GM13977 (cell line): ENCODE measurements around the gene ANKRD55.
"Not testable (repeated sequence)": the region's sequence is repeated elsewhere in the genome, so short reads cannot be mapped to it uniquely, and the experiment has no call there.

Source experiments
- DNase-seq: peaks from one replicate; pipeline ENCODE4 v3.0.0; 2012; ENCODE audit warnings: low spot score
- in situ Hi-C: fragments of 300-500 bp; cut with MboI; formaldehyde crosslinking; loops from one replicate; pipeline ENCODE4 v1.12.0; 2022; ENCODE audit warnings: low sequenced_read_pairs, low pct_unique_long_range_greater_than_20kb, mixed read lengths, inconsistent platforms; ENCODE audit not compliant: unreplicated experiment
- TF ChIP-seq, protein P1 (sequence below): IDR thresholded peaks from 2 replicates; pipeline ENCODE4 v1.5.1; 2012; ENCODE audit warnings: mild to moderate bottlenecking, control low read depth; ENCODE audit not compliant: insufficient read depth; ENCODE audit errors: extremely low read depth, missing control alignments

ANKRD55 gene

DNA sequence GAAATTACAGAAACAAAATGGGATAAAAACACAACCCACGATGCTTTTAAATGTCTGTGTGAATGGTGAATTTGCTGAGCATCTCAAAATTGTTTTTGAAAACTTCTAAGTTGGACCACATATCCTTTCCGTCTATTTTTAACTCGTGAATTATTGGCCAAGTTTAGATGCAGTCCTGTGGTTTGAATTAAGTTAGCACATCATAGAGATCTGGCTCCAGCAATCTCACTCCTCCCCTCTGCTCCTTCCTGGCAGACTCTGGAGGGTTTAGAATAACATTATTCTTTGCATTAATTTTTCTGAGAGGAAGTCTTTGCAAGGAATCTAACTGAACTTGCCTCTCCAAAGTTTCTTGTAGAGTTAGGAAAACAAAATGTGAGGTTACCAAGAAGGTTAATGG is 14.5 kb upstream of the ANKRD55 start:
- in situ Hi-C loops, result no loop called here
- TF ChIP-seq, protein P1, sequence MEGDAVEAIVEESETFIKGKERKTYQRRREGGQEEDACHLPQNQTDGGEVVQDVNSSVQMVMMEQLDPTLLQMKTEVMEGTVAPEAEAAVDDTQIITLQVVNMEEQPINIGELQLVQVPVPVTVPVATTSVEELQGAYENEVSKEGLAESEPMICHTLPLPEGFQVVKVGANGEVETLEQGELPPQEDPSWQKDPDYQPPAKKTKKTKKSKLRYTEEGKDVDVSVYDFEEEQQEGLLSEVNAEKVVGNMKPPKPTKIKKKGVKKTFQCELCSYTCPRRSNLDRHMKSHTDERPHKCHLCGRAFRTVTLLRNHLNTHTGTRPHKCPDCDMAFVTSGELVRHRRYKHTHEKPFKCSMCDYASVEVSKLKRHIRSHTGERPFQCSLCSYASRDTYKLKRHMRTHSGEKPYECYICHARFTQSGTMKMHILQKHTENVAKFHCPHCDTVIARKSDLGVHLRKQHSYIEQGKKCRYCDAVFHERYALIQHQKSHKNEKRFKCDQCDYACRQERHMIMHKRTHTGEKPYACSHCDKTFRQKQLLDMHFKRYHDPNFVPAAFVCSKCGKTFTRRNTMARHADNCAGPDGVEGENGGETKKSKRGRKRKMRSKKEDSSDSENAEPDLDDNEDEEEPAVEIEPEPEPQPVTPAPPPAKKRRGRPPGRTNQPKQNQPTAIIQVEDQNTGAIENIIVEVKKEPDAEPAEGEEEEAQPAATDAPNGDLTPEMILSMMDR, result no peak
- DNase-seq, result no peak

DNA sequence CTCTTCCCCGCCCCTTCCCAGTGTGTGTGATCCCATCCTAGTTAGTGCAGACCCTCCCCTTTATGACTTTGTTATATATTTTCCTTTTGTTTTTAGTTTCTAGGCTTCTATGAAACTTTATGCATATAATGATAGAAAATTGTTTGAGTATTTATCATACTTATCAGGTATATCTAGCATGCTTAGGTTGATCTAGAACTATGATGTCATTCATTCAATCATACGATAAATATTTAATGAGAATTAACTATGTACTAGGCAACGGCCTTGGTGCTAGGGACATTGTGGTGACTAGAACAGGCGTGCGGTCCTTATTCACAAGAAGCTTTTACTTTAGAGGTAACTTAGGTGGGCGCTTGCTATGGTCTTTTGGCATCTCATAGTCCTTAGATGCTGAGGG is 13.6 kb upstream of the ANKRD55 start:
- in situ Hi-C loops, result no loop called here
- TF ChIP-seq, protein P1, result no peak
- no peak for DNase-seq

DNA sequence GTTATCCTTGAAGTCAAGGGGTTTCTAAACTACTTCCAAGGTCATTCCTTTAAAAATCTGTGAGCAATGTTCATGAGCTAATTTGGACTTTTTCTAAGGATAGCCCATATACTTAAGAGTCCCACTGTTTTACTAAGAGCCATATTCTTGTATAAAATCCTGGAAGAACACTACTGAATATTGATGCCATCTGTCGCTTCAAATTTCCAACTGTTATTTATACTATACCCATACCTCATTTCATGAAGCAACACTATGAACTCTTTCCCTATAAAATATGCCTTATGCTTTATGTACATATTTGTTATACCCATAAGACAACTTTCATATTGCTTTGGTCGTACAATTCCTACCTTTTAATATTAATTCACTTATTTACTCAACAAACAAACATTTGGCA is 12.4 kb upstream of the ANKRD55 start:
- in situ Hi-C loops, result no loop called here

DNA sequence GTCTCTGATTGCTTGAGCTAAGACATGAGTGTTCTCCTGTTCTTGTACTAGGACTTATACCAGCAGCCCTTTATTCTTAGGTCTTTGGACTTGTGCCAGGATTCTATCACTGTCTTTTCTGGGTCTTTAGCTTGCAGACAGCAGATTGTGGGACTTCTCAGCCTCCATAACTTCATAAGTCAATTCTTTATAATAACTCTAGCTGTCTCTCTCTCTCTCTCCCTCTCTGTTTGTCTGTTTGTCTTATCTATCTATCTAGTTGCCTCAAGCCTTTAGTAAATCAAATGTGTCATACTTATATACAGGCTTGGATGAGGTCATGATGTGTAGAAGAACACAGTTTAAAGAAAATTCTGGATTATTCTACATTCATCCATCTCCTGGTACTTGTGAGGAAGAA is 11.5 kb upstream of the ANKRD55 start:
- in situ Hi-C loops, result no loop called here
- DNase-seq, result no peak
- TF ChIP-seq, protein P1, result no peak

More for the DNA sequence above, 12.4 kb upstream of the ANKRD55 start:
- DNase-seq, result no peak
- TF ChIP-seq, protein P1, result no peak

DNA sequence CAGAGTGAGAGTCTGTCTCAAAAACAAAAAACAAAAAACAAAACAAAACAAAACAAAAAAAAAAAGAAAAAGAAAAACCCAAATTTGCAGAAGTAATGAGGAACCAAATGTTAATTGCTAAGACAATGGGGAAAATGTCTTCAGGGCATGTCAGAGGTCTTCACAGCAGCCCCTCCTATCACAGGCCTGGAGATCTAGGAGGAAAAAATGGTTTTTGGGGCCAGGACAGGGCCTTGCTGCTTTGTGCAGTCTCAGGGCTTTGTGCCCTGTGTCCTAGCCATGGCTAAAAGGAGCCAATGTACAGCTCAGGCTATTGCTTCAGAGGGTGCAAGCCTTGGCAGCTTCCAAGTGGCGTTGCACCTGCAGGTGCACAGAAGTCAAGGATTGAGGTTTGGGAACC is 9.1 kb upstream of the ANKRD55 start:
- in situ Hi-C loops, DNase-seq: not testable (repeated sequence)

DNA sequence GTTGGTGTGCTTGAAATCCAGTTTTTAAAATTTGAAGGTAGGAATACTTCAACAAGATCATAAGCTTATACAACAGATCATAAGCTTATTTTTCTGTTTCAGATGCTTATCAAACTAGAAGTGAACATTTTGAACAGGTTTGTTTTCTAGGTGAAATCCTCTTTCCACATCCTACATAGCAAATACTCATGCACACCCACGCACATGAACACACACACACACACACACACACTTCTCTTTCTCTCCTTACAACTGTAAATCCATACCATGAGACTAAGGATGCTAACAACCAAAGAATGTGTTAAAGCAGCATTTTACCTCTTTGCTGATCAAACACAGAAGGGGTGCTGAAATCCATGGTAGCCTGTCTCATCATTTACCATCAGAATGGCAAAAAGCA is 592 bp downstream of the ANKRD55 start:
- no peak for DNase-seq
- TF ChIP-seq, protein P1, result no peak
- in situ Hi-C loops, result no loop called here

DNA sequence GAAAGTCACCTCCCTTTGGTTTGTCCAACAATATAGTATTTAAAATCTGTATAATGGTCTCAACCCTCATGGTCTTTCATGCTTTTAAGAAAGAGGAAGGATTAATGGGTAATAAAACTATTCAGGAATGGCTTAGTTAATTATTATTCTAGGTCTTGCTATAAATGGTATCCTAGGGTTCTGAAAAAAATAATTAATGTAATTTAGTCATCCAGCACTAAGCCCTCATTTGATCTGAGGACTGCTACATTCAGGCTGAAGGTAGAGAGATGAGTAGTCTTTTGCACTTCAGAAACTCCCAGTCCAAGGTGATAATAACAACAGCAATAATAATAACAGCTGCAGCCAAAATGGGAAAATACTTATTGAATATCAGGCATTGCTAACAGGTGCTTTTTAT is 2.6 kb downstream of the ANKRD55 start:
- no peak for DNase-seq
- in situ Hi-C loops, result no loop called here

More for the DNA sequence above, 2.6 kb downstream of the ANKRD55 start:
- TF ChIP-seq, protein P1, result no peak
